ENCODE data around the gene SCEL.

DNA sequence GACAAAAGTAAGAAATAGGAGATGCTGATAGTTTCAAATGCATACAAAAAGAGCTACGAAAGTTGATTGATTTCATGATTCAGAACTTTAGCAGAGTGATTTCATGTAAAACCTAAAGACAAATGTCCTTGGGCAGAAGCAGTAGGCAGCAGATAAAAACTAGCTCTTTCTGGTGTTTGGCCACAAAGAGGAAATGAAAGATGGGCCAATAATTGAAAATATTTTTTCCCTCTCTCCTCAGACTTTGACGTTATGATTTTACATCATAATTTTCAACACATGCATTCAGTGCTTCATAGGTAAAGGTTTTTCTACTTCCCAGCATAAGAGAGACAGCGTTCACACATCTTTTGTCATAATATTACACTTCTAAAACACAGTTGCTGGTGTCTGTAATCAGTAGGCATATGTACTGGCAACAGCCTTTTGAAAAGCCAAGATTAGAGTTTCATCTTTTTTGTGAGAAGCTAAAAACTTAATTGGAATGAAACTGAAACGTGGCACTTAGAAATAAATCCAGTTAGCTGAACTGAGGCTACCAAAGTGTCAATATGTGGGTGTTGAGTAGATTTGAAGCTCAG lies 9.3 kb downstream of the SCEL start:
- TF ChIP-seq, protein P1, sequence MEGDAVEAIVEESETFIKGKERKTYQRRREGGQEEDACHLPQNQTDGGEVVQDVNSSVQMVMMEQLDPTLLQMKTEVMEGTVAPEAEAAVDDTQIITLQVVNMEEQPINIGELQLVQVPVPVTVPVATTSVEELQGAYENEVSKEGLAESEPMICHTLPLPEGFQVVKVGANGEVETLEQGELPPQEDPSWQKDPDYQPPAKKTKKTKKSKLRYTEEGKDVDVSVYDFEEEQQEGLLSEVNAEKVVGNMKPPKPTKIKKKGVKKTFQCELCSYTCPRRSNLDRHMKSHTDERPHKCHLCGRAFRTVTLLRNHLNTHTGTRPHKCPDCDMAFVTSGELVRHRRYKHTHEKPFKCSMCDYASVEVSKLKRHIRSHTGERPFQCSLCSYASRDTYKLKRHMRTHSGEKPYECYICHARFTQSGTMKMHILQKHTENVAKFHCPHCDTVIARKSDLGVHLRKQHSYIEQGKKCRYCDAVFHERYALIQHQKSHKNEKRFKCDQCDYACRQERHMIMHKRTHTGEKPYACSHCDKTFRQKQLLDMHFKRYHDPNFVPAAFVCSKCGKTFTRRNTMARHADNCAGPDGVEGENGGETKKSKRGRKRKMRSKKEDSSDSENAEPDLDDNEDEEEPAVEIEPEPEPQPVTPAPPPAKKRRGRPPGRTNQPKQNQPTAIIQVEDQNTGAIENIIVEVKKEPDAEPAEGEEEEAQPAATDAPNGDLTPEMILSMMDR (IDR thresholded peaks at IDR 0.05; ENCODE audit: insufficient read depth, low read length), result no peak
- TF ChIP-seq POLR2AphosphoS5 (IDR thresholded peaks at IDR 0.05; ENCODE audit: low read depth), result no peak
